Measurements from ENCODE around the gene FOXJ2.
A peak's percentile ranks its signal among the peaks of the same experiment; 100 is the strongest.
"Not testable (repeated sequence)": the region's sequence is repeated elsewhere in the genome, so short reads cannot be mapped to it uniquely, and the experiment has no call there.

The FOXJ2 gene

GRCh38 chr12:8030189-8030588 is 2.3 kb upstream of the FOXJ2 start:
- DNase-seq (ENCODE audit: low spot score) = no peak

- DNase-seq (ENCODE audit: low spot score) = not testable (repeated sequence)
These were observed 1.5 kb upstream of the FOXJ2 start for GRCh38 chr12:8031017-8031416.

- no peak for DNase-seq (ENCODE audit: low spot score)
These were observed 659 bp upstream of the FOXJ2 start for GRCh38 chr12:8031872-8032241.

GRCh38 chr12:8033153-8034044 is 883 bp downstream of the FOXJ2 start:
- peak; percentile 76 for DNase-seq (ENCODE audit: low spot score)

GRCh38 chr12:8034802-8035201 is 2.3 kb downstream of the FOXJ2 start:
- no peak for DNase-seq (ENCODE audit: low spot score)

GRCh38 chr12:8035440-8036010 is 3.0 kb downstream of the FOXJ2 start:
- DNase-seq (ENCODE audit: low spot score) = no peak

- no peak for DNase-seq (ENCODE audit: low spot score)
These were observed 3.8 kb downstream of the FOXJ2 start for GRCh38 chr12:8036346-8036745.

- no peak for DNase-seq (ENCODE audit: low spot score)
These were observed 4.6 kb downstream of the FOXJ2 start for GRCh38 chr12:8037046-8037663.

GRCh38 chr12:8037947-8038346 is 5.4 kb downstream of the FOXJ2 start:
- DNase-seq (ENCODE audit: low spot score) = no peak

GRCh38 chr12:8038659-8039114 is 6.2 kb downstream of the FOXJ2 start:
- DNase-seq (ENCODE audit: low spot score) = peak; percentile 88

- DNase-seq (ENCODE audit: low spot score) = no peak
These were observed 8.3 kb downstream of the FOXJ2 start for GRCh38 chr12:8040791-8041190.

GRCh38 chr12:8045952-8046944 is 13.7 kb downstream of the FOXJ2 start:
- DNase-seq (ENCODE audit: low spot score) = peak; percentile 87

GRCh38 chr12:8047842-8048241 is 15.3 kb downstream of the FOXJ2 start:
- no peak for DNase-seq (ENCODE audit: low spot score)

- DNase-seq (ENCODE audit: low spot score) = no peak
These were observed 16.4 kb downstream of the FOXJ2 start for GRCh38 chr12:8048906-8049305.

- DNase-seq (ENCODE audit: low spot score) = no peak
These were observed 18.2 kb downstream of the FOXJ2 start for GRCh38 chr12:8050600-8051250.

- DNase-seq (ENCODE audit: low spot score) = no peak
These were observed 20.2 kb downstream of the FOXJ2 start for GRCh38 chr12:8052679-8053078.

GRCh38 chr12:8054816-8055215 is 22.3 kb downstream of the FOXJ2 start:
- DNase-seq (ENCODE audit: low spot score) = no peak

GRCh38 chr12:8057306-8057705 is 24.8 kb downstream of the FOXJ2 start:
- DNase-seq (ENCODE audit: low spot score) = no peak

GRCh38 chr12:8057839-8058238 is 25.3 kb downstream of the FOXJ2 start:
- no peak for DNase-seq (ENCODE audit: low spot score)

GRCh38 chr12:8058506-8058905 is 26.0 kb downstream of the FOXJ2 start:
- DNase-seq (ENCODE audit: low spot score) = no peak

GRCh38 chr12:8064131-8064530 is 31.6 kb downstream of the FOXJ2 start:
- no peak for DNase-seq (ENCODE audit: low spot score)

Measured in iPS-NIHi11 (cell line).